Mesenteric fat pad (tissue), 1 donor: ENCODE data around the gene ADCK2. TPM values are rescaled to one million over a fixed set of nuclear protein-coding genes. Genes with fewer than 3 reads are reported as not detected.
"Not testable (repeated sequence)": the region's sequence is repeated elsewhere in the genome, so short reads cannot be mapped to it uniquely, and the experiment has no call there.

Source experiments
- DNase-seq: peaks from one replicate; pipeline ENCODE4 v3.0.0-alpha.2; 2020; ENCODE audit warnings: low spot score
- total RNA-seq: library from RNA; stranded (reverse); fragmentation: NEBNext Ultra II Directional; extraction: Animal tissue kit (Norgen Biotek cat#: 25700); gene quantifications from one replicate; pipeline ENCODE4 v1.2.1, GENCODE V29; 2021
- donor health status: DM: yes; HTN: yes; CAD: no.

The ADCK2 gene
- total RNA-seq, 1 donor from 2014 or later, result 13.3 TPM

- DNase-seq, result peak; percentile 72
These were observed 18.8 kb downstream of the ADCK2 start for GRCh38 chr7:140691376-140692045.

GRCh38 chr7:140693849-140694248, 21.1 kb downstream of the ADCK2 start:
- peak; percentile 85 for DNase-seq

DNA sequence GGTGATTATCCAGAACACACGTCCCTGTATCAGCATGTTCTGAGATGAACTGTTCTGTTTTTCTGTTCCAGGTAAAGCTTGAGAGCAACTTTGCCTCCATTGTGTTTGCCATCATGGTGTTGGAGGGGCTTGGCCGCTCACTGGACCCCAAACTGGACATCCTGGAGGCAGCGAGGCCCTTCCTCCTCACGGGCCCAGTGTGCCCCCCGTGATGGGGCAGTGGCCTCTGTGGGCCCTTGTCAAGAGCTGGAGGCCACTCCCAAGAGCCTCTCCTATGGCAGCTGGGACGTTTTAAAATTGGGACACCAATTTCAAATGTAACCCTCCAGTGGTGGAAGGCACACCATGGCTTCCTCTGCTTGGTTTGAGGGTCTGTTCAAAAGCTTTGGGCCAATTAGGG, 21.8 kb downstream of the ADCK2 start:
- DNase-seq, result peak; percentile 37

DNA sequence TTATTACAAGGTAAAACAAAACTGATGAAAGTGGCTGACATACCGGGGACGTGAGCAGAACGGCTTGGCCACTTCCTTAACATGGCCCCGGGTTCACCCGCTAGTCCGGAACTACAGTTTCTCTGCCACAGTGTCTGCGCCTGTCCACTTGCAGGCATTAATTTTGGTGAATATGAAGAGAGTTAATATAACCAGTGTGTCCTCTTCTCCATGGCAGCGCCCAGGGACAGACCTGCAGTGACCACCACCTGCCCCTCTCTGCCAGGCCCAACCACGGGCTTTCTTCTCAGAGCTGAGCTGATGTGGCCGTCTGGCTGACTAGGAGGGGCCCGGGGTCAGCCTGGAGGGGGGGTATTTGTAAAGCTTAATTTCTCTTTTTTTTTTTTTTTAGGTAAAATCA, 22.6 kb downstream of the ADCK2 start:
- DNase-seq, result peak; percentile 30

DNA sequence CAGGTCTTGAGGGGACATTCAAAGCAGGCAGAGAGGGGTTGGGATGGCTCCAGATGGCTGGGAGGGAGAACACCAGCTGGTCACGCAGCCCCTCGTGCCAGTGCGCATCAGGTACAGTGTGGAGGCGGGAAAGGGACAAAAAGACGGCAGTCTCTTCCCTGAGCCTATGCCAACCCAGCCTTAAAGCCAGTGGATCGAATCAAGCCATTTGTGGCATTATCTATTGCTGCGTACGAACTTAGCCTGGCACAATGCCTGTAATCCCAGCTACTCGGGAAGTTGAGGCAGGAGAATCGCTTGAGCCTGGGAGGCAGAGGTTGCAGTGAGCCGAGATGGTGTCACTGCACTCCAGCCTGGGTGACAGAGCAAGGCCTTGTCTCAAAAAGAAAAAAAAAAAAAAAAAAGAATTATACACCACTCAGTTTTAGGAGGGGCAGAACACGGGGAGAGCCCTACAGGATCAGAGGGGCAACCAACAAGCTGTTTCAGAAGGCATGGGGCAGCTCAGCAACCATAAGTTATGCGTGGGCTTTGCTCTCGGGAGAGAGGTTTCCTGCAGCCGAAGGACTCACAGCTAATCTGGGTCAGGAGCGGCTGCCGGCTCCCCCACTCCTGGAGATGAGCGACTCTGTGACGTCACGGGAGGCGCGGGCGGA, 23.4 kb downstream of the ADCK2 start:
- no peak for DNase-seq

DNA sequence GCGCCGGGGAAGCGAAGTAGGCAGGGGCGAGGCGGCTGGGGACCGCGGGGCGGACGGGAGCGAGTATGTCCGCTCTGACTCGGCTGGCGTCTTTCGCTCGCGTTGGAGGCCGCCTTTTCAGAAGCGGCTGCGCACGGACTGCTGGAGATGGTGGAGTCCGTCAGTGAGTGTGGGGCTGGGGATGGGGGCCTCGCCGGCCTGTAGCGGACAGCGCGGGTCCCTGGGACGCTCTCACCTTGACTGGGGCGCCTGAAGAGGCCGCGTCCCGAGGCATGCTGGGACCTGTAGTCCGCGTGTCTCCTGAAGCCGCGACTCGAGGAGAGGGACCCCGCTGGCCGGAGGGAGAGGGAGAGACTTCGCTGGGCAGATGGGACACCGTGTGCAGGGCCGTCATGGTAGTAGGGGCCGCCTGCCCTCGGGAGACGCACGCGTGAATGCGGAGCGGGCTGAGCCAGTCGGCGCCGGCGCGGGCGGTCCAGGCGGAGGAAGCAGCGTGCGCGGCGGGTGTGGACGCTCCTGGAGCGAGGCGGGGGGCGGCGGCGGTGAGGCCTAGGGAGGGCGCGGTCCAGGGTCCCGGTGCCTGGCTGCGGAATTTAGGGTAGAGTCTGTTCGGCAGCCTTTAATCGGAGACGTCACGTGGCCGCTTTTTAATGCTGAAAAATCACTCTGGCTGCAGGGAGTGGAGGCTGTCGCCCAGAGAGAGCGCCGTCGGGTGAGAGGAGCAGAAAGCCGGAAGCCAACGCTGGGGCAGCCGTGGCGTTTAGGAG, 24.1 kb downstream of the ADCK2 start, which contains the start of gene NDUFB2:
NDUFB2 (plus strand) TSS at position 29 of the 767 bp plus-strand sequence; CDS start at position 66, 37 bp downstream.
- peak; percentile 98 for DNase-seq

DNA sequence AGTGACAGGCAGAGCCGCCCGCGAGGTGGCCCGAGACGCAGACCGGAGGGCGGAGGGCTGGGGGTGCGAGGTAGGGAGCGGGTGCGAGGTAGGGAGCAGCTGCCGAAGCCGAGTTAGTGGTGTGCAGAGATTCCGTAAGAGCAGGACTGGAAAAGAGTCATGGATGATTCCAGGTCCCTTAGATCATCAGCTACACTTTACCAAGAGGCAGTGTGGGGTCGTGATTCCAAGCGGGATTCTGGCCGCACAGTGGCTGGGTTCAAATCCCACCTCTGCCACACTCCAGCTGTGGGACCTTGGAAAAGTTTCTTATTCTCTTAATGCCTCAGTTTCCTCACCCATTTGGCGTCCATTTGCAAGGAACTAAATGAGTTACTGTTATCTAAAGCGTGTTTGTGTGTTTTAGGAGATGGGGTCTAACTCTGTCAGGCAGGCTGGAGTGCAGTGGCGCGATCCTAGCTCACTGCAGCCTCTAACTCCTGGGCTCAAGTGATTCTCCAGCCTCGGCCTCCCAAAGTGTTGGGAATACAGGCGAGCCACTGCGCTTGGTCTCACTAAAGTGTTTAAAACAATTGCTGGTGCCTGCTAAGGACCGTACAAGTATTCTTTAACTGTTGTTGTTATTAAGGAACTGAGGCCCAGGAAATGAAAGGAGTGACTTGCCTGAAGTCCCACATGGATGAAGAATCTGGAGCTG, 24.9 kb downstream of the ADCK2 start:
- peak; percentile 89 for DNase-seq

DNA sequence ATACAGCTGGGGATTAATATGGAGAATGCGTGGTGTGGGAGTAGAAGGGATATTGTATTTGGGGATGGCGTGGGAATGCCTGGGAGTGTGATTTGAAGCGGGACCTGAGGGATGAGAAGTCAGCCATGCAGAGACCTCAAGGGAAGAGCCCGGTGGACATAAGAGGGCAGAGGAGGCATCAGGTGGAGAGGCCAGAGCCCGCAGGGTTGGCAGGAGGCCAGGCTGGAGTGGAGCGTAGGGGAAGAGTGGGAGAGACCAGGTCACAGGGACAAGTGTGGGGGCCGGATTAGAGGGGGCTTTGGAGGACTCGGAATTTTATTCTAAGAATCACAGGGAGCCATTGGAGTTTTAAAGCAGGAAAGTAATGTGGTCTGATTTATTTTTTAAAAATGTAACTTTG, 25.7 kb downstream of the ADCK2 start:
- peak; percentile 72 for DNase-seq

- no peak for DNase-seq
These were observed 30.0 kb downstream of the ADCK2 start for GRCh38 chr7:140702774-140703173.

DNA sequence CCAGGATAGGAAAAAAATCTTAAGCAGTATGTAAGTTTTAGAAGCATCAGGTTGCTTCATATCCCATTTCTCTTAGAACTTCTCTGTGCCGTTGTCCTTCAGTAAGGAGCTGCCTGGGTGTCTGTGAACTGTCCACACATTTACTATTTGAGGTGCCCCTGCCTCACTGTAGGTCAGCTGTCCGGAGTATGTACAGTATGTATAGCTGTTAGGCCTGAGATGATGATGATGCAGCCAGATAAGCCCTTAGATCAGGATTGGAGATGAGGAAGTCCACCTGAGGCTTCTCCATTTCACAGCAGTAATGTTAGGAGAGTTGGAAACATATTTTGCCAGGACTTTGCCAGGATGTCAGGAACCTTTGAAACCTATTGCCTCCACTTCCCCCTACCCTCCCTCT, 31.5 kb downstream of the ADCK2 start:
- DNase-seq, result no peak

- DNase-seq, result no peak
These were observed 34.4 kb downstream of the ADCK2 start for GRCh38 chr7:140707132-140707531.

- not testable (repeated sequence) for DNase-seq
These were observed 36.0 kb downstream of the ADCK2 start for GRCh38 chr7:140708764-140709163.

DNA sequence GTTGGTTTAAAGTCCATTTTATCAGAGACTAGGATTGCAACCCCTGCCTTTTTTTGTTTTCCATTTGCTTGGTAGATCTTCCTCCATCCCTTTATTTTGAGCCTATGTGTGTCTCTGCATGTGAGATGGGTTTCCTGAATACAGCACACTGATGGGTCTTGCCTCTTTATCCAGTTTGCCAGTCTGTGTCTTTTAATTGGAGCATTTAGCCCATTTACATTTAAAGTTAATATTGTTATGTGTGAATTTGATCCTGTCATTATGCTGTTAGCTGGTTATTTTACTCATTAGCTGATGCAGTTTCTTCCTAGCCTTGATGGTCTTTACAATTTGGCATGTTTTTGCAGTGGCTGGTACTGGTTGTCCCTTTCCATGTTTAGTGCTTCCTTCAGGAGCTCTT, 39.6 kb downstream of the ADCK2 start:
- DNase-seq, result not testable (repeated sequence)

GRCh38 chr7:140714331-140715040, 41.7 kb downstream of the ADCK2 start:
- DNase-seq, result no peak

DNA sequence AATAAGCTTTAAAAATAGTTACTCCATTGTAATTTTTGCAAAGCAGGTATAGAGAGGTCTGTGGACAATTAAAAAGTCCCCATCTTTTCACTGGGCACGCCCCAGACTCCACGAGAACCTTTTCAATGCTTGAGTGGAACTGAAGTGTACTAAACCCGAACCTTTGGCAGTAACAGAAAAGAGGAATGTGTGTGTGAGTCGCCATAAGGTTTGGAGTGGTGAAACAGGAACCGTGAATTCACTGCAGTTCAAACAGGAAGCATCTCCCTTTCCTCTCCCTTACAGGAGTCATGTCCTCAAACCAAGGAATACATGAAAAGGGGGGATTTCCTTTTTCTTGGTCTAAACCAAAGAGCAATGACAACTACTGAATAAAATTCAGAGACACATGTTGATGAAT, 47.0 kb downstream of the ADCK2 start:
- no peak for DNase-seq

DNA sequence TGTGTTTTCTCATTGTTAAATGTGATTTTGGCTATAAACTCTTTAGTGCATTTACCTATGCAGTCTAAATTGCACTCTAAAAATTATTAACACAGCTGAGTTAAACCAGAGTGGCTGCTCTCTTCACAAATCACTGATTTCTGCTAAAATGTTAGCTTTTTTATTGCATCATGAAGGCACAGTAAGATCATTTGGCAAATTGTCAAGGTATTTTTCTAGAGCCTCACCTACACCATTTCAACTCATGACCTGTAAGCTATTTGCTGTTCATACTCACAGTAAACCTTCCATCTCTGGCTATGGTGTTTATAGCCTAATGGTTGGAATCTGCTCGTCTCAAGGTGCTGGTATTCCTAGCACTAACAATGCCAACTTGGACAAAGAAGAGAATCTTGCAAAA, 49.5 kb downstream of the ADCK2 start:
- DNase-seq, result no peak

GRCh38 chr7:140723006-140723405, 50.3 kb downstream of the ADCK2 start:
- no peak for DNase-seq

GRCh38 chr7:140723574-140723973, 50.8 kb downstream of the ADCK2 start:
- DNase-seq, result no peak

DNA sequence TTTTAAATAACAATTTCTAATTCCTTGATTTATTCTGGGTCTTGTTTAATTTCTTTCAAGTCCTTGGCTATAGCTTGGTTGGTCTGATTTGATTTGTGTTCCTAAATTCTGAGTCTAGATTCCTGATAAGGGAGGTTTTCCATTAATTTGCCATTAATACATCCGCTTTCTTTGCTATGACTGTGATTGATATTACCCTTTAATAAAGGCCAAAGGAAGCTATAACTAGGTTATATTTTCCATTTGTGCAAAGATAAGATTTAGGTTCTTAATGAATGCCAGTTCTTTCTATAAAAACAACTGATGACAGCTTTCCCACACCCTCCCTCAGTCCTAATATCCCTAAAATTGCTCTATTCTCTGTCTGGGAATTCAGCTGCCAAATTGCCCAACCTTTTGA, 52.0 kb downstream of the ADCK2 start:
- no peak for DNase-seq

DNA sequence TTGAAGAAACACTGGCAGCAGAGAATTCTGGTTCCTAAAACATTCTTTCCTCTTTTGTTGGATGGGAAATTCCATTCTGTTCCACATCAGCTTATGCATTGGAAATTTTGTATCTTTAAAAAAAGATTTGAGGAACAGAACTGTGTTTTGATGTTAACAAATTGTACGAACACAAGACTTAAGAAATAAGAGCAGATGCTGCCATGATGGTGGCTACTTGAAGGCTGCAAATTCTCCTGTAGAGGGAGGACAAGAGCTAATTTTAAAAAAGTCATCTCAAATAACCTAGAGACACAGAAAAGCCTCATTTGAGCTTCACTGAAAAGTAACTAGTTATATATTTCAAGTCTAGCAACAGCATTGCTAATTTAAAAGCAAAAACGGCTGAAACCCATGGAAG, 53.5 kb downstream of the ADCK2 start:
- no peak for DNase-seq

DNA sequence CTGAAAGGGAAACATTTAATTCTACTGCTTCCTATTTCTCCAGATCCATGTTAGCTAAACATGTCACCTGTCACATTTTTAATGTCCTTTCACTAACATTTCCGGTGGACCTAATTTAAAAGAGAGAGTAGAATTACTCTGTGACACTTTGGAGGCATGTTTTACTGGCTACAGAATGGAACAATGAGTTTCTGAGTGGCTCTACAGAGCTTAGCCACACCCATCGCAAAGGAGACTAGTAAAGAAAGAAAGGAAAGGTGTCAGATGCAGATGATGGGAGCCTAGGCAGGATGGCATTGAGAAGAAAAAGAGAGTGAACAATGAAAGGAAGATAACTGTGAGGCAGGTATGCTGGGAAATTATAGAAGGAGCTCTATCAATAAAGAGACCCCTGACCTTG, 59.7 kb downstream of the ADCK2 start:
- no peak for DNase-seq
